LNCAP (cell line): ENCODE data around the gene METTL26.

Experiments
- CTCF ChIP-seq: fragments of 450-650 bp; IDR thresholded peaks from 2 replicates; pipeline ENCODE4 v1.5.1; 2017; ENCODE audit warnings: mild to moderate bottlenecking

METTL26 gene

DNA sequence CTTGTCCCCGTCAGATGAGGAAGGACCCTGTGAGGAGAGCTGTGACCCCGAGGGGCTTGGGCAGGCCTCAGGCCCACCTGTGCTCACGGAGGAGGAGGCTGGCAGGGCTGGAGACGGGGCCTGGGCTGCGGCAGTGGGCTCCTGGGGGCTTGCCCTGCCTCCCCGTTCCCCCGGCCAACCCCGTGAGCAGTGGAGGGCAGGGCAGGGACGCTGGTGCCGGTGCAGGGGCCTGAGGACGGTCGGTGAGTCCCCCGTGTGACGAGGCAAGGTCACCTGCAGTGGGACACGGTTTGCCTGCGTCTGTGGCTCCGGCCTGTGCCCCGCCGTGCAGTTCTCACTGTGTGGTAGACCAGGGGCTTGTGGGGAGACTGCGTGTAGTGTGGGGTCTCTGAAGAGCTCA lies 23.5 kb upstream of the METTL26 start:
- no peak for TF ChIP-seq CTCF

- TF ChIP-seq CTCF, result peak; percentile 17; the same call in 1 of the 2 replicates
These were observed 22.8 kb upstream of the METTL26 start for GRCh38 chr16:658679-659571.

DNA sequence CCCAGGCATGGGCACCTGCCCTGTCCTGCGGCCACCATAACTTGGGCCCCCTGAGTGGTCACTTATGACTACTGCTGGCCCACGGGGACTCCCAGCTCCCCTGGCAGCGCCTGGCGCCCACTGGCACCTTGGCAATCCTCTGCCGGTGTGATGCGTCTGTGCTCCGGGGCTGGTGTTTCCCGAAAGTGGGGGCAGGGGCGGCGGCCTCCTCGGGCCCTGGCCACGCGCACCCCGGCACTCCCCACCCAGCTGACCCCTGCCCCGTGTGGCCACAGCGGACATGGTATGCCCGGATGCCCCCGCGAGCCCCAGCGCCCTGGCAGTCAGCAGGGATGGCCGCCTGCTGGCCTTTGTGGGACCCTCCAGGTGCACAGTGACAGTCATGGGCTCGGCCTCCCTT lies 21.4 kb upstream of the METTL26 start:
- no peak for TF ChIP-seq CTCF

DNA sequence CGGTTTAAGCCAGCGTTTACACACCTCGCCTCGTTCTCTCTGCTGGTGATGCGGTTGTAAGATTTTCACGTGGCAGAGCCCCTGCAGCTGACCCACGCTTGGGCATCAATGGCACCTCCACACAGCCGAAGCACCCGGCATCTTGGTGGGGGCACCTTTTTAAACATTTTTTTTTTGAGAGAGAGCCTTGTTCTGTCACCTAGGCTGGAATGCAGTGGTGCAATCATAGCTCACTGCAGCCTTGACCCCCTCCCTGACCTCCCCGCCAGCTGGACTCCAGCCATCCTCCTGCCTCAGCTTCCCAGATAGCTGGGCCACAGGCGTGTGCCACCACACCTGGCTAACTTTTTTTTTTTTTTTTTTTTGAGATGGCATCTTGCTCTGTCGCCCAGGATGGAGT lies 17.9 kb upstream of the METTL26 start:
- no peak for TF ChIP-seq CTCF

DNA sequence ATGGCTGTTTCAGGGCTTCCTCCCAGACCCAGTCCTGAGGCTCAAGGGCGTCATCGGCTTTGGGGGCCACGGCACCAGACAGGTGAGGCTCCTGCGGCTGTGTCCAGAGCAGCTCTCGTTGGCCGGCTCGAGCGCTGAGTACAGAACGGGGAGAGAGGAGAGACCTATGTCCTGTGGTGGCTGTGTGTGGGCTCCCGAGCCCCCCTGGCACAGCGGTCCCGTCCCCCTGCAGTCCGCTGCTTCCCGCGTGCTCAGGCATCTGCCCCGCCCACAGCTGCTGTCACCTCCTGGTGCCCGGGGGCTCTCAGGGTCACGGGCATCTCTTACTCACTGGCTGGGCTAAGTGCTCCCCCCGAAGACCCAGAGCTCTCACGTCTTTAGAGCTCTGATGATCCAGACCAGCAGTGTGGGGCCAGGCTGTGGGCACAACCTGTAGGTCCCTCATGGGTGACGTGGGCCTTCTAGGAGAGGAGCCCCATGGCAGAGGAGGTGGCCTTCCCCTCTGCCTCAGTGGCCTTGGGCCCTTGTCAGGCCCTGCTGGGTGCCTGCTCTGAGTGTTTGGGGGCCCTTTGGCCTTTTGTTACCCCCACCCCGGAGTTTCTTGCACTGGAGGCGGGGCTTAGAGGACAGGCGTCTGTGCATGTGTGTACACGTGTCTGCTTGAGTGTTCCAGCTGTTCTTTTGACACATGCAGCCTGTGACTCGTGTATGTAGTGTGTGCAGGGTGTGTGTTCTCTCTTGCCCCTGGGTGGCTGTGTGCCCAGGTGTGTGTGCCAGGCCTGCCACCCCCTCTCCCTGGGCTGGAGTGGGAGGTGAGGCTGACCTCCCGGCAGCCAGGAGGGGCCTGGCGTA lies 16.6 kb upstream of the METTL26 start:
- TF ChIP-seq CTCF, result no peak

DNA sequence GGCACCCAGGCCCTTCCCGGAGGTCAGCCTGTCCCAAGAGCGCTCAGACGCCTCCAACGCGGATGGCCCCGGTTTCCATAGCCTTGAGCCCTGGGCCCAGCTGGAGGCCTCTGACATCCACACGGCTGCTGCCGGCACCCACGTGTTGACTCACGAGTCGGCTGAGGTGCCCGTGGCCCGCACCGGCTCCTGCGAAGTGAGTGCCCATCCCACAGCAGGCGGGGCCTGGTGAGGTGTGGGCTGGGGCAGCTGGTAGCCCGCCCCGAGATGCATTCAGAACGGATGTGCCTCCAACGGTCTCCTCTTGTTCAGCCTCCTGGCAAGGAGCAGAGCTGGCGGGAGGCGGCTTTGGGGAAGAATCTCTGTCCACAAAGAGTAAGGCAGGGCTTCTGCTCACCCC lies 15.7 kb upstream of the METTL26 start:
- TF ChIP-seq CTCF, result no peak

DNA sequence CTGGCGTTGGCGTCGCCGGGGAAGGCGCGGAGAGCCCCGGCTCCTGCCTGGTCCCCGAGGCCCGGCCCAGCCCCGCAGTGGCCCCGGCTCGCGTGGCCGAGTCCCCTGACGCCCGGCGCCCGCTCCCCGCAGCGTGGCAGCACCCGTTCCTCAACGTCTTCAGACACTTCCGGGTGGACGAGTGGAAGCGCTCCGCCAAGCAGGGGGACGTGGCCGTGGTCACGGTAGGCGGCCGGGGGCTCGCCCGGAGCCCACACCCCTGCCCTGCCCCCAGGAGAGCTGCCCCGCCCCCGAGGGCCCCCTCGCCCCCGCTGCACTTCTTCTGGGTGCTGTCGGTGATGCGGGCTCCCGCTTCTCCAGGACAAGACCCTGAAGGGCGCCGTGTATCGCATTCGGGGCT lies 13.5 kb upstream of the METTL26 start:
- no peak for TF ChIP-seq CTCF
